GM18519 (cell line): Measurements from ENCODE around the gene CXorf49.
"Not testable (repeated sequence)": the region's sequence is repeated elsewhere in the genome, so short reads cannot be mapped to it uniquely, and the experiment has no call there.

ENCODE experiments used
- ATAC-seq: cut with Tn5 transposase; IDR thresholded peaks from one replicate; pipeline ENCODE4 v1.9.1; 2021; ENCODE audit warnings: mild to moderate bottlenecking, moderate library complexity; ENCODE audit not compliant: unreplicated experiment, low FRiP score

CXorf49 gene

GRCh38 chrX:71718185-71718584 is at the start of gene CXorf49:
TSS of gene CXorf49 (minus strand) at chrX:71718285. CDS start at chrX:71718151, 134 bp downstream.
- not testable (repeated sequence) for ATAC-seq

- ATAC-seq: not testable (repeated sequence)
Measured at GRCh38 chrX:71767134-71767533, 49.0 kb upstream of the CXorf49 start.

- ATAC-seq: not testable (repeated sequence)
Measured at GRCh38 chrX:71765613-71766012, 47.5 kb upstream of the CXorf49 start.

- ATAC-seq: not testable (repeated sequence)
Measured at GRCh38 chrX:71764832-71765231, 46.7 kb upstream of the CXorf49 start.

GRCh38 chrX:71763049-71763448 is 45.0 kb upstream of the CXorf49 start, which contains the start of gene CXorf49B:
TSS of gene CXorf49B (plus strand) at chrX:71763349. CDS start at chrX:71763424, 75 bp downstream.
- not testable (repeated sequence) for ATAC-seq

- ATAC-seq: not testable (repeated sequence)
Measured at GRCh38 chrX:71760688-71761281, 42.7 kb upstream of the CXorf49 start.

- ATAC-seq: not testable (repeated sequence)
Measured at GRCh38 chrX:71720289-71720886, 2.3 kb upstream of the CXorf49 start.

GRCh38 chrX:71719195-71719594 is 1.1 kb upstream of the CXorf49 start:
- not testable (repeated sequence) for ATAC-seq

- not testable (repeated sequence) for ATAC-seq
Measured at GRCh38 chrX:71716323-71716722, 1.8 kb downstream of the CXorf49 start.

GRCh38 chrX:71715551-71715950 is 2.5 kb downstream of the CXorf49 start:
- not testable (repeated sequence) for ATAC-seq

- ATAC-seq: not testable (repeated sequence)
Measured at GRCh38 chrX:71714064-71714463, 4.0 kb downstream of the CXorf49 start.

GRCh38 chrX:71702853-71703252 is 15.2 kb downstream of the CXorf49 start:
- not testable (repeated sequence) for ATAC-seq

- not testable (repeated sequence) for ATAC-seq
Measured at GRCh38 chrX:71699023-71699344, 19.1 kb downstream of the CXorf49 start.

- not testable (repeated sequence) for ATAC-seq
Measured at GRCh38 chrX:71698299-71699022, 19.6 kb downstream of the CXorf49 start.

- not testable (repeated sequence) for ATAC-seq
Measured at GRCh38 chrX:71697466-71698298, 20.4 kb downstream of the CXorf49 start.

GRCh38 chrX:71696641-71697465 is 21.2 kb downstream of the CXorf49 start:
- ATAC-seq: not testable (repeated sequence)

GRCh38 chrX:71679575-71680207 is 38.4 kb downstream of the CXorf49 start:
- no peak for ATAC-seq

- ATAC-seq: not testable (repeated sequence)
Measured at GRCh38 chrX:71677195-71677594, 40.9 kb downstream of the CXorf49 start.
